Brain pericyte (primary cell): ENCODE measurements around the gene KANK4.
"Not testable (repeated sequence)": the region's sequence is repeated elsewhere in the genome, so short reads cannot be mapped to it uniquely, and the experiment has no call there.

Experiments used
- DNase-seq: peaks from one replicate; pipeline ENCODE4 v3.0.0-alpha.2; 2012; ENCODE audit warnings: low read depth, low spot score

Gene KANK4

DNA sequence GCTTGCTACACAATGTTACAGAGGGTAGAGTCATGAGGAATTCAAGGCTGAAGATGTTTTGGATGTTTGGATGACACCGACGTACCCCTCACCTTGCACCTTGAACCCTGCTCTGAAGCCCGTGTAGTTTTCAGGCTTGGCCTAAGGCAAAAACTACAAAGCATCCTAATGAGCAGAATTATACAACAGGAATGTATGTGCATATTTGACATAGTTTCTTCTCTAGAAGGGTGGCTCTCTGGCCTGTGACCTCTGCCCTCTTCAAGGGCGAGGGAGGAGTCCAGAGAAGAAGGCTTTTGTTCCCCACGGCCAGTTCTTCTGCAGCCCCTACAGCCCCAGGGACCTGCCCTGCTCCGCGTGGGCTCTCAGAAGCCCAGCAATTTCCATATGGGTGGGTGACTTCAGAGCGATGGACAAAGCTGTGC lies 81.3 kb downstream of the KANK4 start:
- no peak for DNase-seq

- no peak for DNase-seq
Observed at GRCh38 chr1:62237361-62237760, 81.9 kb downstream of the KANK4 start.

DNA sequence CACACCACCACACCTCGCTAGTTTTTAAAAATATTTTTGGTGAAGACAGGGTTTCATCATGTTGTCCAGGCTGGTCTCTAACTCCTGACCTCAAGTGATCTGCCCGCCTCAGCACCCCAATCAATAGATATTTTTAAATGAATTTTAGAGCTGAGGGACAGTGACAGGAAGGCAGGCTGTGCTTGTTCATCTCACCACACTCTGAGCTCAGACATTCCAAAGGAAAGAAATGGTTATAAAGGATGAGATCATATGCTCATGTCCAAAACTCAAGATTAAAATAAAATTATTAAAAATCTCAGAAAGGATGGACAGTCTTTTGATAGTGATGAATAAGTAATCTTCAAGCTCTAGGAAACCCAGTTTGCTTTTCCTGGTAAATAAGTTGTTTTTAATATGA lies 83.7 kb downstream of the KANK4 start:
- DNase-seq = no peak

GRCh38 chr1:62234688-62235087 lies 84.5 kb downstream of the KANK4 start:
- no peak for DNase-seq

GRCh38 chr1:62233926-62234450 lies 85.2 kb downstream of the KANK4 start:
- no peak for DNase-seq

GRCh38 chr1:62232871-62233278 lies 86.4 kb downstream of the KANK4 start:
- no peak for DNase-seq

DNA sequence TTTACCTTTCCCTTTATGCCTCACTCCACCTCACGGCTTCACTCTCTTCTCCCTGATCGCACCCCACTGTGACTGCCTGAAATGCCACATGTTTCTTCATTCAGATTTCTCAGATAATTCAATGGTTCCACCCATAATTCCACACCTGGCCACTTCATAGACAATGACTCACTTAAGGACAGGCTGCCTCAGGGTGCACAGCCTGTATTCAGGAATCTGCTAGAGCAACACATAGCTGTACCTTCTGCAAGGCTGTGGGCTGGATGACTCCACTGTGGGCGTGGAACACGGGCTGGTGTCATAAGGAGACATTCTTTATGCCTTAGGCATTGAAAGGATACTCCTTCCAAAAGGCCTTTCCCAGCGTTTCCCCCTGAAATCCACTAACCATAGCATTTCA lies 88.5 kb downstream of the KANK4 start:
- DNase-seq = no peak

DNA sequence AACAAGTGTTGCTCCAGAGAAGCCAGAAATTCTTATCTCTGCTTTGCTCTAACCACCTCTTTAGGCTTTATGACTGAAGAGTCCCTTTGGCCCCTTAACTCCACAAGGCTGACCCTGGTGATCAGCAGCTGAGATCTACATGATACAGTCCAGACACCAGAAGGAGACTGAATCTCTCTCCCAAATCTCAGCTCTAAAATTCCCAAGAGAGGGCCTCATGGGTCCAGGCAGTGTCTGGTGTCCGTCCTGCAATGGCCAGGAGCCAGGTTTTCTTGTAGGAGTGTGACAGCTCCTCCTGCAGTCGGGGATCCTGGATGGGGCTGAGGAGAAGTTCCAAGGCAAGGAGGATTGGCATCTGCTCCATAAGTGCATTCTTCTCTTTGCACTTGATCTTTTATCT lies 89.3 kb downstream of the KANK4 start:
- DNase-seq = no peak

- no peak for DNase-seq
Observed at GRCh38 chr1:62229468-62229867, 89.8 kb downstream of the KANK4 start.

DNA sequence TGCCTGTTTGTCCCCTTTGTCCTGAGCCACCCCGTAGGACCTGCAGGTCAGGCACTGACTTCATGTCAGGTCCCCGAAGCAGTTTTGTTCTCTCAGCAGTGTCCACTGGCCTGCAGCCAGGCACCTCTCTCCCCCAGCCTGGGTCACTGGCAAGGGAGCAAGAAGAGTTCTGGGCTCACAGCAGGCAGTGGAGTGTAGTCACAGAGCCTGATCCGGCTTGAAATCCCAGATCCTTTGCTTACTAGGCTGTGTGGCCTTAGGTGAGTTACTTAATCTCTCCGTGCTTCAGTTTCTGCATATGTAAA lies 90.4 kb downstream of the KANK4 start:
- DNase-seq = no peak

DNA sequence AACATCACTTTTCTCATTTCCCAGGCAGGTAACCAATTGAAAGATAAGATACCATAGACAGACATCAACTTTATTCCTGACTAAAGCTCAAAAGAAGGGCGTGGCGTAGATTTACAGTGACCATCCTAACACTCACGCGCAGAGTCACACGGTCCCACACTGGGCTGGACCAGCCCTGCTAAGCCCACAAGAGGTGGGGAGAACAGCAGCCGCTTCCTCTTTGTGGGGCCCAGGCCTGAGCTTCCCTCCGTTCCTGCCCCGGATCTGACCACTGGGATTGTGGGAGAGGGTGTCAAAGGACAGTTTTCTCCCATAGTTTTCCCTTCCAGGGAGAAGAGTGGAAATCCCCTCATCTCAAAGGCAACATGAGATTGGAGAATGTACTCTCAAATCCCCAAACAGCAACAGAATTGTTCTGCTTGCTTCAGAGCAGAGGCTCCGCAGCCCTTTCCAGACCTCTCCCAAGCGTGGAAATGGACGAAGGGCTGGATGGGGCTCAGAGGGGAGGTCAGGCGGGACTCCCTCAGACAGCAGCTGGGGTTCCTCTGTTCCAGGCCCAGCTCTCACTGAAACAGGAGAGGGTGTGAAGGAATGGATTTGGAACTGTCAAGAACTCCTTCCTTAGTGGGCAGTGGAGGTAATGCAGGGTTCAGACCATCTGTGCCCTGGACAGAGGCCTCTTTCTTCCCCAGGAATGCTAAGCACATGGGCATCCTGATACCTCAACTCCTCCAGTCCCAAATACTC lies 90.9 kb downstream of the KANK4 start:
- no peak for DNase-seq

DNA sequence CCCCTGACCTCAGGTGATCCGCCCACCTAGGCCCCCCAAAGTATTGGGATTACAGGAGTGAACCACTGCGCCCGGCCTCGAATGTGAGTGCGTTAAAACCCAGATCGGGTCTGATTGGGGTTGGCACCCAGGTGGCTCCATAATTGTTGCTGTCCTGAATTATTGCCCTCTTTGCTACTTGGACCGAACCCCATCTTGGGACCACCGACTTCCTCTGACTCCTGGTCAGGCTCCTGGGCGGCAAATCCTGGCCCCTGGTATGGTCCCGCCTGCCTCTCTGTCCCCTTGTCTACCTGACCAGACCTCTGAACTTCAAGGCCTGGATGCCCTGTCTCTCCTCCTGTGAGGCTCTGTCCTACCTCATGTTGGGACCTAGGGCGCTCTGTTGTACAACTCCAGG lies 91.7 kb downstream of the KANK4 start:
- DNase-seq = no peak

GRCh38 chr1:62224182-62224581 lies 95.1 kb downstream of the KANK4 start:
- DNase-seq = no peak

DNA sequence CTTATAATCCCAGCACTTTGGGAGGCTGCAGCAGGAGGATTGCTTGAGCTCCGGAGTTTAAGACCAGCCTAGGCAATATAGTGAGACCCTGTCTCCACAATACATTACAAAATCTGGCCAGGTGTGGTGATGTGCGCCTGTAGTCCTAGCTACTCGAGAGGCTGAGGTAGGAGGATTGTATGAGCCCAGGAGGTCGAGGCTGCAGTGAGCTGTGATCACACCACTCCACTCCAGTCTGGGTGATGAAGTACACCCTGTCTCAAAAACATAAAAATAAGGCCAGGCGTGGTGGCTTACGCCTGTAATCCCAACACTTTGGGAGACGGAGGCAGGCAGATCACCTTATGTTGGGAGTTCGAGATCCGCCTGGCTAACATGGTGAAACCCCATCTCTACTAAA lies 96.9 kb downstream of the KANK4 start:
- DNase-seq = no peak

GRCh38 chr1:62221171-62221570 lies 98.1 kb downstream of the KANK4 start:
- no peak for DNase-seq

- not testable (repeated sequence) for DNase-seq
Observed at GRCh38 chr1:62220456-62220855, 98.8 kb downstream of the KANK4 start.

- DNase-seq = no peak
Observed at GRCh38 chr1:62218604-62219003, 100.6 kb downstream of the KANK4 start.

GRCh38 chr1:62213075-62213914 lies 105.9 kb downstream of the KANK4 start:
- DNase-seq = no peak

- no peak for DNase-seq
Observed at GRCh38 chr1:62212411-62212810, 106.8 kb downstream of the KANK4 start.

GRCh38 chr1:62210960-62211359 lies 108.3 kb downstream of the KANK4 start:
- no peak for DNase-seq

- no peak for DNase-seq
Observed at GRCh38 chr1:62209931-62210595, 109.2 kb downstream of the KANK4 start.

GRCh38 chr1:62208970-62209369 lies 110.3 kb downstream of the KANK4 start:
- DNase-seq = no peak
